Fibroblast of lung (primary cell): ENCODE data around the gene THOC5.
"Not testable (repeated sequence)": the region's sequence is repeated elsewhere in the genome, so short reads cannot be mapped to it uniquely, and the experiment has no call there.

Source experiments
- EZH2 ChIP-seq: IDR thresholded peaks from 2 replicates; pipeline ENCODE4 v1.5.1; 2012; ENCODE audit warnings: low read length, control low read depth, mild to moderate bottlenecking; ENCODE audit errors: missing control alignments
- TF ChIP-seq, protein P1 (sequence below), 2 donors: IDR thresholded peaks in 1 of 2; conservative IDR thresholded peaks in 1 of 2; 1 replicate in 1 of 2; 2 replicates in 1 of 2; pipeline ENCODE4 v1.5.1; 2011 to 2012; ENCODE audit warnings: low read length in 2 of 2, control low read depth in 1 of 2, inconsistent platforms in 1 of 2, low read depth in 1 of 2, mild to moderate bottlenecking in 1 of 2

DNA sequence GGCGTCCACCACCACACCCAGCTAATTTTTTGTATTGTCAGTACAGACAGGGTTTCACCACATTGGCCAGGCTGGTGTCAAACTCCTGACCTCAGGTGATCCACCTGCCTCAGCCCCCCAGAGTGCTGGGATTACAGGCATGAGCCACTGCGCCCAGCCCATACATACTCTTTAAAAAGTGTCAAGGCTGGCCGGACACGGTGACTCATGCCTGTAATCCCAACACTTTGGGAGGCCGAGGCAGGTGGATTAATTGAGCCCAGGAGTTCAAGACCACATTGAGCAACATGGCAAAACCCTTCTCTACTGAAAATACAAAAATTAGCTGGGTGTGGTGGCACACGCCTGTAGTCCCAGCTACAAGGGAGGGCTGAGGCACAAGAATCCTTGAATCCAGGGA, 40.9 kb upstream of the THOC5 start:
- TF ChIP-seq, protein P1, sequence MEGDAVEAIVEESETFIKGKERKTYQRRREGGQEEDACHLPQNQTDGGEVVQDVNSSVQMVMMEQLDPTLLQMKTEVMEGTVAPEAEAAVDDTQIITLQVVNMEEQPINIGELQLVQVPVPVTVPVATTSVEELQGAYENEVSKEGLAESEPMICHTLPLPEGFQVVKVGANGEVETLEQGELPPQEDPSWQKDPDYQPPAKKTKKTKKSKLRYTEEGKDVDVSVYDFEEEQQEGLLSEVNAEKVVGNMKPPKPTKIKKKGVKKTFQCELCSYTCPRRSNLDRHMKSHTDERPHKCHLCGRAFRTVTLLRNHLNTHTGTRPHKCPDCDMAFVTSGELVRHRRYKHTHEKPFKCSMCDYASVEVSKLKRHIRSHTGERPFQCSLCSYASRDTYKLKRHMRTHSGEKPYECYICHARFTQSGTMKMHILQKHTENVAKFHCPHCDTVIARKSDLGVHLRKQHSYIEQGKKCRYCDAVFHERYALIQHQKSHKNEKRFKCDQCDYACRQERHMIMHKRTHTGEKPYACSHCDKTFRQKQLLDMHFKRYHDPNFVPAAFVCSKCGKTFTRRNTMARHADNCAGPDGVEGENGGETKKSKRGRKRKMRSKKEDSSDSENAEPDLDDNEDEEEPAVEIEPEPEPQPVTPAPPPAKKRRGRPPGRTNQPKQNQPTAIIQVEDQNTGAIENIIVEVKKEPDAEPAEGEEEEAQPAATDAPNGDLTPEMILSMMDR (conservative IDR thresholded peaks at IDR 0.05 in 1 of 2, IDR thresholded peaks at IDR 0.05 in 1 of 2; ENCODE audit: low read depth in 1 of 2, low read length in 2 of 2) = not testable (repeated sequence)
- not testable (repeated sequence) for TF ChIP-seq EZH2
